HEK293 (cell line): ENCODE measurements around the gene BNC1.

ENCODE experiments used
- CTCF ChIA-PET: fragments of 350-600 bp; formaldehyde crosslinking; extraction: SDS; loops from one replicate; lab custom pipeline; 2021; ENCODE audit warnings: antibody characterized with exemption; lab: Yijun Ruan, JAX
- POLR2A ChIA-PET: fragments of 300-600 bp; formaldehyde crosslinking; extraction: SDS; loops from one replicate; lab custom pipeline; 2020; ENCODE audit warnings: antibody characterized with exemption, inconsistent platforms; lab: Yijun Ruan, JAX
- H3K27ac ChIP-seq: fragments of 200-500 bp; sonication (Bioruptor generic); 2 replicates; pipeline ENCODE4 v1.5.1; 2014; ENCODE audit warnings: low read depth, low read length, control low read depth, inconsistent platforms; ENCODE audit errors: extremely low read depth
- H3K36me3 ChIP-seq, 2 experiments: fragments of 200-500 bp in 1 of 2; sonication (Bioruptor generic) in 1 of 2; 1 replicate in 1 of 2; 2 replicates in 1 of 2; pipeline ENCODE4 v1.5.1; 2014 to 2017; ENCODE audit warnings: inconsistent platforms in 2 of 2, low read length in 2 of 2; ENCODE audit not compliant: control insufficient read depth in 2 of 2, insufficient read depth in 1 of 2
- H3K4me1 ChIP-seq: fragments of 200-500 bp; sonication (Bioruptor generic); 2 replicates; pipeline ENCODE4 v1.5.1; 2014; ENCODE audit warnings: mild to moderate bottlenecking, low read length, inconsistent platforms; ENCODE audit not compliant: control insufficient read depth, insufficient read depth
- H3K4me3 ChIP-seq: 2 replicates; pipeline ENCODE4 v1.5.1; 2011; ENCODE audit warnings: low read depth, mild to moderate bottlenecking, control low read depth, low read length, moderate library complexity
- H3K9me3 ChIP-seq: fragments of 200-500 bp; sonication (Bioruptor generic); 2 replicates; pipeline ENCODE4 v1.5.1; 2014; ENCODE audit warnings: low read depth, low read length, inconsistent platforms; ENCODE audit not compliant: control insufficient read depth, insufficient read depth
- FEZF1 ChIP-seq: fragments of 450-650 bp; formaldehyde crosslinking; IDR thresholded peaks from 2 replicates; pipeline ENCODE4 v1.5.1; 2016; ENCODE audit warnings: missing biosample characterization, missing genetic modification characterization
- GLI4 ChIP-seq: fragments of 450-650 bp; formaldehyde crosslinking; IDR thresholded peaks from 2 replicates; pipeline ENCODE4 v1.5.1; 2016; ENCODE audit warnings: missing biosample characterization, missing genetic modification characterization
- HOXD13 ChIP-seq: sonication (generic); formaldehyde crosslinking; IDR thresholded peaks from 2 replicates; pipeline ENCODE4 v1.8.0; 2022; ENCODE audit warnings: missing genetic modification reagents, borderline replicate concordance
- KLF10 ChIP-seq: fragments of 450-650 bp; IDR thresholded peaks from 2 replicates; pipeline ENCODE4 v1.5.1; 2018; ENCODE audit warnings: missing biosample characterization, mild to moderate bottlenecking, missing genetic modification characterization
- KLF16 ChIP-seq: fragments of 450-650 bp; formaldehyde crosslinking; IDR thresholded peaks from 2 replicates; pipeline ENCODE4 v1.5.1; 2017; ENCODE audit warnings: missing biosample characterization, missing genetic modification characterization
- OVOL3 ChIP-seq: fragments of 450-650 bp; formaldehyde crosslinking; IDR thresholded peaks from 2 replicates; pipeline ENCODE4 v1.5.1; 2016; ENCODE audit warnings: missing biosample characterization, missing genetic modification characterization
- PBX3 ChIP-seq: sonication (generic); formaldehyde crosslinking; IDR thresholded peaks from 2 replicates; pipeline ENCODE4 v1.8.1; 2022; ENCODE audit warnings: mild to moderate bottlenecking, moderate library complexity, missing genetic modification reagents
- PRDM10 ChIP-seq: fragments of 450-650 bp; formaldehyde crosslinking; IDR thresholded peaks from 2 replicates; pipeline ENCODE4 v1.5.1; 2016; ENCODE audit warnings: missing biosample characterization, missing genetic modification characterization
- ZBTB26 ChIP-seq: fragments of 450-650 bp; formaldehyde crosslinking; optimal IDR thresholded peaks from 2 replicates; pipeline ENCODE3; 2016; ENCODE audit warnings: missing biosample characterization, mild to moderate bottlenecking, missing genetic modification characterization
- ZFP37 ChIP-seq: fragments of 450-650 bp; formaldehyde crosslinking; IDR thresholded peaks from 2 replicates; pipeline ENCODE4 v1.5.1; 2016; ENCODE audit warnings: missing biosample characterization, missing genetic modification characterization
- ZNF155 ChIP-seq: fragments of 450-650 bp; formaldehyde crosslinking; IDR thresholded peaks from 2 replicates; pipeline ENCODE4 v1.5.1; 2016; ENCODE audit warnings: missing biosample characterization, missing genetic modification characterization
- ZNF174 ChIP-seq: fragments of 450-650 bp; formaldehyde crosslinking; IDR thresholded peaks from 2 replicates; pipeline ENCODE4 v1.5.0; 2017; ENCODE audit warnings: missing biosample characterization, mild to moderate bottlenecking, missing genetic modification characterization
- ZNF19 ChIP-seq: fragments of 450-650 bp; formaldehyde crosslinking; IDR thresholded peaks from 2 replicates; pipeline ENCODE4; 2016; ENCODE audit warnings: missing biosample characterization, missing genetic modification characterization, low read depth
- ZNF2 ChIP-seq: fragments of 450-650 bp; formaldehyde crosslinking; IDR thresholded peaks from 2 replicates; pipeline ENCODE4 v1.5.1; 2016; ENCODE audit warnings: missing biosample characterization, missing genetic modification characterization
- ZNF223 ChIP-seq: fragments of 450-650 bp; formaldehyde crosslinking; IDR thresholded peaks from 2 replicates; pipeline ENCODE4 v1.5.1; 2016; ENCODE audit warnings: missing biosample characterization, missing genetic modification characterization
- ZNF266 ChIP-seq: fragments of 450-650 bp; formaldehyde crosslinking; IDR thresholded peaks from 2 replicates; pipeline ENCODE4 v1.5.1; 2016; ENCODE audit warnings: missing biosample characterization, missing genetic modification characterization, low read depth
- ZNF302 ChIP-seq: fragments of 450-650 bp; formaldehyde crosslinking; IDR thresholded peaks from 2 replicates; pipeline ENCODE4 v1.5.1; 2016; ENCODE audit warnings: missing biosample characterization, missing genetic modification characterization, low read depth
- ZNF341 ChIP-seq: fragments of 450-650 bp; formaldehyde crosslinking; IDR thresholded peaks from 2 replicates; pipeline ENCODE4; 2016; ENCODE audit warnings: low read depth, missing biosample characterization, missing genetic modification characterization
- ZNF350 ChIP-seq: fragments of 450-650 bp; formaldehyde crosslinking; IDR thresholded peaks from 2 replicates; pipeline ENCODE4 v1.5.0; 2017; ENCODE audit warnings: missing biosample characterization, mild to moderate bottlenecking, missing genetic modification characterization
- ZNF366 ChIP-seq: fragments of 450-650 bp; formaldehyde crosslinking; conservative IDR thresholded peaks from 2 replicates; pipeline ENCODE4 v1.5.1; 2016; ENCODE audit warnings: missing biosample characterization, missing genetic modification characterization
- ZNF394 ChIP-seq: fragments of 450-650 bp; formaldehyde crosslinking; IDR thresholded peaks from 2 replicates; pipeline ENCODE4 v1.5.1; 2016; ENCODE audit warnings: missing biosample characterization, missing genetic modification characterization, mild to moderate bottlenecking, moderate library complexity, borderline replicate concordance
- ZNF488 ChIP-seq: fragments of 450-650 bp; formaldehyde crosslinking; IDR thresholded peaks from 2 replicates; pipeline ENCODE4 v1.5.1; 2016; ENCODE audit warnings: missing biosample characterization, missing genetic modification characterization
- ZNF544 ChIP-seq: fragments of 450-650 bp; formaldehyde crosslinking; IDR thresholded peaks from 2 replicates; pipeline ENCODE4 v1.5.0; 2017; ENCODE audit warnings: missing biosample characterization, missing genetic modification characterization
- ZNF580 ChIP-seq: fragments of 450-650 bp; formaldehyde crosslinking; IDR thresholded peaks from 2 replicates; pipeline ENCODE4 v1.5.1; 2016; ENCODE audit warnings: missing biosample characterization, missing genetic modification characterization
- ZNF585B ChIP-seq: fragments of 450-650 bp; formaldehyde crosslinking; IDR thresholded peaks from 2 replicates; pipeline ENCODE4 v1.5.1; 2016; ENCODE audit warnings: missing biosample characterization, missing genetic modification characterization
- ZNF624 ChIP-seq: fragments of 450-650 bp; formaldehyde crosslinking; IDR thresholded peaks from 2 replicates; pipeline ENCODE4 v1.5.1; 2017; ENCODE audit warnings: missing biosample characterization, missing genetic modification characterization
- ZNF626 ChIP-seq: fragments of 450-650 bp; sonication (Bioruptor Pico); formaldehyde crosslinking; IDR thresholded peaks from 2 replicates; pipeline ENCODE4 v1.5.1; 2018; ENCODE audit warnings: missing biosample characterization, missing genetic modification characterization, inconsistent platforms
- ZNF664 ChIP-seq: fragments of 450-650 bp; formaldehyde crosslinking; IDR thresholded peaks from 2 replicates; pipeline ENCODE4 v1.5.1; 2016; ENCODE audit warnings: missing biosample characterization, missing genetic modification characterization
- ZNF701 ChIP-seq: fragments of 450-650 bp; formaldehyde crosslinking; IDR thresholded peaks from 2 replicates; pipeline ENCODE4 v1.5.1; 2016; ENCODE audit warnings: missing biosample characterization, missing genetic modification characterization
- ZNF747 ChIP-seq: fragments of 450-650 bp; formaldehyde crosslinking; IDR thresholded peaks from 2 replicates; pipeline ENCODE4 v1.5.1; 2016; ENCODE audit warnings: missing biosample characterization, missing genetic modification characterization

BNC1 gene

GRCh38 chr15:83268147-83268546 is 16.3 kb downstream of the BNC1 start:
- no peak for TF ChIP-seq ZNF302 (tag by site-specific recombination)
- TF ChIP-seq ZFP37 (tag by site-specific recombination) = no peak
- no peak for TF ChIP-seq HOXD13 (CRISPR knock-in tag)
- no peak for TF ChIP-seq ZNF350 (tag by site-specific recombination)
- TF ChIP-seq GLI4 (tag by site-specific recombination) = no peak
- TF ChIP-seq FEZF1 (tag by site-specific recombination) = no peak
- TF ChIP-seq PRDM10 (tag by site-specific recombination) = no peak
- no peak for TF ChIP-seq ZNF488 (tag by site-specific recombination)
- no peak for TF ChIP-seq ZNF2 (tag by site-specific recombination)
- TF ChIP-seq KLF10 (tag by site-specific recombination) = no peak
- no peak for TF ChIP-seq ZNF664 (tag by site-specific recombination)
- no peak for TF ChIP-seq KLF16
- TF ChIP-seq ZNF366 = no peak
- TF ChIP-seq ZNF626 (tag by site-specific recombination) = no peak
- TF ChIP-seq ZNF580 (tag by site-specific recombination) = no peak
- no peak for TF ChIP-seq ZBTB26 (tag by site-specific recombination)
- TF ChIP-seq ZNF624 (tag by site-specific recombination) = no peak
- TF ChIP-seq OVOL3 (tag by site-specific recombination) = no peak
- TF ChIP-seq ZNF155 = no peak
- no peak for TF ChIP-seq ZNF394
- POLR2A ChIA-PET = no interaction called here
- CTCF ChIA-PET = interaction anchor here (1.7 kb wide), 1 partner anchor 20 kb away, joined by 9 read pairs; no protein-coding TSS in a partner anchor

GRCh38 chr15:83262594-83263315 is 21.7 kb downstream of the BNC1 start:
- Histone ChIP-seq H3K4me3 (no peak overlapping the region), H3K27ac (no peak overlapping the region), H3K4me1 (no peaks in the 10 kb centered on the region), H3K9me3 (no peaks in the 10 kb centered on the region), H3K36me3 (no peaks in the 10 kb centered on the region)
- POLR2A ChIA-PET = no interaction called here
- CTCF ChIA-PET = interaction anchor here (0.6 kb wide), 1 partner anchor 308 kb away, joined by 6 read pairs; no protein-coding TSS in a partner anchor
- TF ChIP-seq PBX3 (CRISPR knock-in tag) = no peak
- TF ChIP-seq ZNF585B (tag by site-specific recombination) = no peak
- no peak for TF ChIP-seq ZNF544 (tag by site-specific recombination)
- TF ChIP-seq ZNF488 (tag by site-specific recombination) = no peak
- TF ChIP-seq ZNF341 (tag by site-specific recombination) = no peak
- no peak for TF ChIP-seq ZNF266 (tag by site-specific recombination)
- TF ChIP-seq ZNF701 (tag by site-specific recombination) = no peak
- no peak for TF ChIP-seq ZNF174
- TF ChIP-seq ZNF223 (tag by site-specific recombination) = no peak
- no peak for TF ChIP-seq ZNF19 (tag by site-specific recombination)
- no peak for TF ChIP-seq ZNF747 (tag by site-specific recombination)

More at GRCh38 chr15:83268147-83268546, 16.3 kb downstream of the BNC1 start:
- Histone ChIP-seq H3K36me3 (no peaks in the 10 kb centered on the region), H3K9me3 (no peaks in the 10 kb centered on the region), H3K4me3 (no peak overlapping the region), H3K4me1 (no peaks in the 10 kb centered on the region), H3K27ac (no peak overlapping the region)
